ENCODE data around the gene PBX1. TPM values are rescaled to one million over a fixed set of nuclear protein-coding genes. Genes with fewer than 3 reads are reported as not detected.

Gene PBX1
- total RNA-seq, 1 donor from 2014 or later: 87.2 TPM

DNA sequence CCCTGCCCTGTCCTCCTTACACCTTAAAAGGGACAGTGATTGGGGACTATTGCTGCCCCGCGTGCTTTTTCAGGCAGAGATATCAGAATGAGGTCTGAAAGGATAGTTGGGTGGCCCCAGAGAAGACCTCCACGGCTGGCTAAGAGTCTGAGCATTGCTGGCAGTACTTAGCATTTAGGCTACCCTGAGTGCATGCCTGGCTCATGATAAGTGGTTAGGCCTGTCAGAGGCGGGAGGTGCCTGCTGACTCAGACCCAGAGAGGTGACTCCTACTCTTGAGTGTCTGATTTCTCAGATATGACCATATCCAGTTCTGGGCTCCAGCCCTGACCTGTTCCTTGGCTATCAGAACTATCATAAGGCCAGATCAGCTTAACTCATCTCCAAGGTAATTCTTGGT is 213.7 kb downstream of the PBX1 start:
- DNase-seq (ENCODE audit: low spot score): no peak

DNA sequence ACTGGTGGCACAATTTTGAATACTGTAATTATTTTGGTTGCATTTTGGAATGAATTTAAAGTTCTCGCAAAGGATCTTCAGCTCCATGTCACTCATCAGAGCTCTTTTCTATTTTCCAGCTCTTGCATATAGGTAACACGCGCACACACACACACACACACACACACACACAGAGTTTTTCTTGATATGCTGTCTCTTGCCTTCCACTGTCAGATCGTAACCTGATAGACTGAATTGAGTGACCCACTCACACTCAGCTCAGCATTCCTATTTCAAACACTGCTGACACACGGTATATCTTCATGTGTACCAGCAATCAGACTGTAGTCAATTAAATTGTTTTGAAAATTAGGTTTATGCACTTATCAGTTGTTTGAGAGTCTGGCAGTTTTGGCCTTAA is 214.1 kb downstream of the PBX1 start:
- no peak for DNase-seq (ENCODE audit: low spot score)

DNA sequence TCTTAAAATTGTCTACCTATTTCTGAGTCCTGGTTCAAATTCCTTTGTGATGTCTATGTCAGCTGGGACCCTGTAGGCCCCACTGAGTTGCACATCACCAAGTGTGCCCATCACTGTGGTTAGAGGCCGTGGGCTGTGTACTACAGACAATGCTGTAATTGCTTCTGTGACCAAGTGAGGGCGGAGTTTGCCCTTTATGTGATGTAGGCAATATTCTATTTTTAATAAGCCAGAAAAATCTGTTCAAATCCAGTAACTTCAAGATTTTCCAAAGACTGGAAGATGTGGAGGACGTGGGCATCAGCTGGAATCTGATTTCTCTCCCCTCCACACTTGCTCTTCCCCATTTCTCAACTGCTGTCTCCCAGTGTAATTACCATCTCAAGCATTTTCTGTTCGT is 215.4 kb downstream of the PBX1 start:
- no peak for DNase-seq (ENCODE audit: low spot score)

DNA sequence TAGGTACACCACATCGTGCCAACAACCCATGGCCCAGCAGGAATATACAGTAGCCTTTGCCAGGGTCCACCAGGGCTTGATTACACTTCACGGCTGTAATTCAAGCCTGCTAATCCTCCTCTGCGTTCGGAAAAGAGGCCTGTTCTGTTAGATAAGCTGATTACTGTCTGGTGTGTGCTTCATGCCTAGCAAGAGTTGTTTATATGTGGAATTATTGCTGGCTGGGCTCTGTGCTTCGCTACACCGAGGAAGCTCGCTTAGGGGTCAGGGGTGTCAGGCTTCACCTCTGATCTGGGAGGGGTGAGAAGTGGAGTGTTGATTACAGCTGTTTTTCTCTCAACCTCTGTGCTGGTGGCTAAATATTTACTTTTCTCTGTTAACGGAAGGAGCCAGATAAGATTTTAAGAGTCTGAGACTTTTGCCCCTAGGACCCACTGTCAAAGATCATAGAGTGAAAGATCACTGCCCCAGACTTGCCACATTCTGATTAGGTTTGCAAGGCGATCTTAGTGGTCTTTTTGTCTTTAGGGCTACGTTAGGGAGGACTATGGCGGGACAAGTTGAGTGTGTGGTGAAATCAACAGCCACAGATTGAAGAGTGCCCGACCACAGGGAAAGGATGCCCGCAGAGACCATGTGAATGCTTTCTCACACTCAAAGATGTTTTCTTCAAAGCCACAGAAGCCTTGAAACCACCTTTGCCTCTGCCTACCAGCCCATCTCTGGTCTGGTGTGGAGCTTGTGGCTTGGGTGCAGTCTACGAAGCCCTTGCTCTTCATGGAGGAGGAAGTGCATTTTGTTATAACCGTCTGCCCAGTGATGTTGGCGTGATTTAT is 216.1 kb downstream of the PBX1 start:
- DNase-seq (ENCODE audit: low spot score): no peak

DNA sequence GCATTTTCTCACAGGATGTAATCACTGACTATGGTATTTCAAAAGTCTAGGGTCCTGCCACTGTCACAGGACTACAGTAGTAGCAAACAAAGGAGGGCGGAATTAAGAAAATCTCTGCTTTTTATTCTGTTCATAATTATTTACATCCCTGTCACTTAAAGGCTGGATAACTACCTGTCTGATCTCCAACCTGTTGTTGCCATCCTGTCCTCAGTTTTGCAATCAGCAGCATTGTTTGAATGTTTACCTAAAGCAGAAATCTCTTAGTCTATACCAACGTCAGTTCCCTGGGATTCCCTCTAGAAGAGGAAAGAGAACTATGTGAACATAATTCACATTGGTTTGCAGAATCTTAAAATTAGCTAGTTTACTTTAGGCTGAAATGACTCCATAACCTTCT is 218.5 kb downstream of the PBX1 start:
- no peak for DNase-seq (ENCODE audit: low spot score)

DNA sequence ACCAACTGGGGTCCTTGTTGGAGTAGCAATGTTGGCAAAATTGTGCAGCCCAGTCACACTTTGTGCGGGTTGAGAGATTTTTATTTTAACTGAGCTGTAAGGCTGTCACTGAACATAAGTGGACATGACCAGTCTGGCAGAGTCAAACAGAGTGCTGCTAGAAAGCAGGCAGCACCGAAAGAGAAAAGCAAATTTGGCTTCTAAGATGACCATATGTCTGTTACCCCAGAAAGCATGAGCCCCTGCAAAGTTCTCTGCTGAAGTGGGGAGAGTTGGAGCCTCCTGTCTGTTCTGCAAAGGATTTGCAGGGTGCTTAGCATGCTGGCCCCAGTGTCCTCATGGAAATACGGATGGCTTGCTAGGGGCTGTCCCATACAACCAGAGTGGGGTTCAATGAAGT is 220.4 kb downstream of the PBX1 start:
- no peak for DNase-seq (ENCODE audit: low spot score)

DNA sequence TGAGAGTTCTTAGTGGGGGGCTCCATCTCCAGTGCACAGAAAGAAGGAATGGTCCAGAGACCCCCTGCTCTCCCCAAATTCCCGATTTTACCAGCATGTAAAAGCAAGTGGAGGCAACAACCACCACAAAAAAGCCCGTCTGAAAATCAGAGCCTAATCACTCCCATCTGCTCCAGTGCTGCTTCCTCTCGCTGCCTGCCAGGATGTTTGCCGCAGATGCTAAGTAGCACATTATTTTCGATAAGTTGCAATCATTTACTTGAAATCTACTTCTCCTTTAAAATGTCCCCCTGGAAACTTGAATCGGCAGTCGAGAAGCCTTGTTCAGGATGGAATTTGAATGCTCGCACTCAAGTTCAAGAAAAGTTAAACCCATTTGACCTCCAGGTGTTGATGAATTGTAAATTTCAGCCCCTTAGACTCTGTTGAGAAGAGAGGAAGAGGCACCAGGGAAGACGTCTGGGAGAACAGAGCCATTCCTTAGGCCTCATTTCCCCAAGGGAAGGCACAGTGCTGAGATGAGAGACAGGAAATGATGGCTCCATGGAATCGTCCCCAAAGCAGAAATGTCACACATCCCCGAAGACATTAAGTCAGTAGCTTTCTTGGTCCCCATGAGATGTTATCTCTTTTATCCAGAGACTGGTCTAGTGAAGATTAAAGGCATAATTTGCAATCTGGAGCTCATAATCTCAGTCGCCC is 221.3 kb downstream of the PBX1 start:
- no peak for DNase-seq (ENCODE audit: low spot score)

DNA sequence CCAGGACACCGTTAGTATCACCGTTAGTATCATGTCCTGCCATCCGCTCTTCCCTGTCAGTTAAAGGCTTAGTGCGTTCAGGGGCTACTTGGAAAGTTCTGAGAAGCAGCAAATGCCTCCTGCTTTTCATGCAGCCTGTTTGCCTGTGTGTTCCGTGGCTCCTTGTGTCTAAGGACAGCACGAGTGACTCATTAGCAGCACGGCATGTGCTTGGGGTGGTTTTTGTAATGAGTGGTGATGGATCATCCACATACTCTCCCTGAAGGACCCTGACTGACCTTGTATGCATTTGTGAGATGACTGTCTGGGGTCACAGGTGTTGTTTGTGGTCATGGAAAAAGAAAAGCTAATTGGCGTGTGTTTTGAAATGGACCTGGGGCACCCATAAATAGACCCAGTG is 221.9 kb downstream of the PBX1 start:
- DNase-seq (ENCODE audit: low spot score): no peak

DNA sequence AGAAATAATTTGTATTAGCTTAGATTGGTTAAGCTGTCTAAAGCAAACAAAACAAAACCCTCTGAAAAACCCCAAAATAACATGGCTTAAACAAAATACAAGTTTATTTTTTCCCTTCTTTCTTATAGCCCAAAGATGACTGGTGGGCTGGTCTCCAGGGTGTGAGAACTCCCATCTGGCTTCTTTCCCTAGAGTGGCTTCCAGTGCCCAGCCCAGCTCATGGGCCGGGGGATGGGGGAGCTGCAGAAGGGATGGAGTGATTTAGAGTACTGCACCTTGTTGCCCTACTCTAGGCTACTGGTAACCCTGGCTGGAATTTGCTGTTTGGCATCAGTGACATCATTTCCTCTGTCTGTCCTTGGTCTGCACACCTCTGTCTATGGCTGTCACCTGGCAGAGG is 223.0 kb downstream of the PBX1 start:
- no peak for DNase-seq (ENCODE audit: low spot score)

DNA sequence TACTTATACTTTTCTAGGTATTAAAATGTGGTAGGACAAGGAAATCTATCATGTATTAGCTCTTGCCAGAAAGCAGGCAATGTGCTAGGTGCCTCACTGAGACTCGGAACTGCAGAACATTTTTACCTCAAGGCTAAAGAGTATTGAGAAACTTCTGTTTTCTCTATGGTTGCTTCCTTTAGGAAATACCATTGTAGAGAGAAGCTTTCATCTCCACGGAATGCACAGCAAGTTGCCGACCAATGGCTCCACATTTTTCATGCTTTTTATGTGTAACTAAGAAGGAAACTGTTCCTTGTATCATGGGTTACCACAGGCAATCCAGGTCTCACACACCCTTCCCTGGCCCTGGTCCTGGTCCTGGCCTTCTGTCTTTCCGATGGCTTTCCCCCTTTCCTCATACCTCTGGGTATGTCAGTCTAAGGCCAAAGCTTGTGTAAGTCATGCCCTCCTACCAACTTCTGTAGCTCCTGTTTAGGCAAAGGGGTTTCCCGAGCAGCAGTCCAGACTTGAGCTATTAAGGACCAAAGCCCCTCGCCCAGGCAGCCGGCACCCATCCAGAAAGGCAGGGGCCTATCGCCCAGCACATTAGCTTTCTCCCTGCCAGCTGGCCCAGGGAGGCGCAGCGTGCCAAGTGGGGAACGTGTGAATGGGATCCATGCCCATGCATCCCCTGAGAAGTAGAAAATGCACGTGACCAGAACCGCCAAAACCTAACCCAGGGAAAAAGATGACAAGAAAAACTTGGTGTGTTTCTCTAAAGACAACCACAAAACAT is 225.0 kb downstream of the PBX1 start:
- DNase-seq (ENCODE audit: low spot score): no peak

DNA sequence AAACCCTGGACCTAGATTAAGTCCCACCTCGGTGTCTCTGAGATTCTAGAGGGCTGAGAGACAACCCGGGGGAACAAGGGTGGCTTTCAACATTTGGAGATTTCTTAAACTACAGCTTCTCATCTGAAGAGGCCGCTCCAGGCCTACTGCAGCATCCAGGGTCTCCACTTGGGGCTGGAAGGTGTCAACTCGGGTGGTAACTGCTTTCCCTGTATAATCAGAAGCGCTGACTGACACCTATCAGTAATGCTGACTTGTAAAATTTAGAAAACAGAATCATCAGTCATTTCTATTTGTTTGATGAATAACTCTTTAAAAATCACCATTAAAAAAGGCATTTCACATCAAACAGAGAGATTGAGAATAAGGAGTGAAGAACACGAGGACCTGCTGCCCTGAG is 226.0 kb downstream of the PBX1 start:
- DNase-seq (ENCODE audit: low spot score): no peak

DNA sequence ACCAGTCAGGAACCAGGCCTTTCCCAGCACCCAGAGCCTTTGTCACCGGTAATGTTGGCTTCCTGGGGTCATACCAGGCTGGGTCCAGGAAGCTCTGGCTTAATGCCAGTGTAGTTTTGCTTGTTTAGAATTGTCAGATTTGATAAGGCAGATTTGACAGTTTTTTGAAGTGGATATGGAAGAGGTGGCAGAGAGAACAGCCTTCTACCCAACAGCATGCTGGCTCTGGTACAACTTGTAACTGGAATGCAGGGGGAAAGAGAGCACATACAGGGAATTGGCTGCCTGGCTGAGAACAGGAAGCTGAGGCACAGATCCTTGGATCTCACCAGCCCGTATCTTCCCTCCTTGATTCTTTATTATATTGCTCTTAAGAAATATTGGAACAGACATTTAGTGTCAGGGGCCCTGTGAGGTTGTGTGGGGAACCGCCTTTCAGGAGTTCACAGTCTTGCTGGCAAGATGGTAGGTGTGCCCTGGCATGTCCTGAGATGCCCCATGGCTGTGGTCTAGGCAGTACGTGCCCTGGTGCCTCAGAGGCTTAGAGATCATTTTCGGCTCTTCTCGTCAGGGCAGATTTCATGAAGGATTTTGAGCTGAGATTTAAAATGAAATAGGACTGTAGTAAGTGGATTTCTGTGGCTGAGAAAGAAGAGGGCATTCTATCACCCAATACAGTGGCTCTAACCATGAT is 227.0 kb downstream of the PBX1 start:
- no peak for DNase-seq (ENCODE audit: low spot score)

DNA sequence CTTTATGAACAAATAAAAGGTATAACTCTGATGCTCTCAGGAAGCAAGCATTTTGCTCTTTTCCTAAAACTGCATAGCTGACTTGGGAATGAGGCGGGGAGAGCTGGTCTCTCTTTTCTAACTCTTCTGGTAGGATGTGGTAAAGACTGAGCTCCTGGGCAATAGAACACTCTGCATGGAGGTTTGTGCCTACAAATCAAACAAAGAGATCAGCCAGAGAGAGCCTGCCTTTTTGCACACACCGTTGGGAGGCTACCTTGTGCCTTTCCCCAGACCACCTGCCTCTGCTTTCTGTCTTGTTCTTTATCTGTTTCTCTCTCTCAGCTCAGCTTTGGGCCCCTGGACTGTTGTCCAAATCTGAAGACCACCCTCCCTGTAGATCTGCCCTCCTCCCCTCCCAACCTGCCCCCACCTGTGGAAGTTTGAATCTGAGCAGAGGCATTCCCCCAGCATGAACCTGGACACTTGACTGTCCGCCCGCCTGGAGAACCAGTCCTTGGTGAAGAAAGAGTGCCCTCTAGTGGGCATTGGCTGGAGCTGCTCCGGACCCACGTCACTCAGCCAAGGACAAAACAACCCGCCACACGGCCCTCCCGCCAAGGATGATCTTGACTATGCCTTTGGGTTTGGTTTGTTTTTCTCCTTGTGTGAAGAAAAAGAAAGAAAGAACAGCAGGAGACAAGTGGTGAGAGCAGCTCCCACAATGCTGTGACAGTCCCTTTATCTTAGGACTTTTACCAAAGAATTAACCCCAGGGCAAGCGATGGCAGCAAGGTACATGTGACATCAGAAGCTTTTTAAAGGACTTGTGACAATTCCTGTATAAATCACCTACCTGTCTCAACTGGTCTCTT is 228.2 kb downstream of the PBX1 start:
- DNase-seq (ENCODE audit: low spot score): peak; percentile 93

DNA sequence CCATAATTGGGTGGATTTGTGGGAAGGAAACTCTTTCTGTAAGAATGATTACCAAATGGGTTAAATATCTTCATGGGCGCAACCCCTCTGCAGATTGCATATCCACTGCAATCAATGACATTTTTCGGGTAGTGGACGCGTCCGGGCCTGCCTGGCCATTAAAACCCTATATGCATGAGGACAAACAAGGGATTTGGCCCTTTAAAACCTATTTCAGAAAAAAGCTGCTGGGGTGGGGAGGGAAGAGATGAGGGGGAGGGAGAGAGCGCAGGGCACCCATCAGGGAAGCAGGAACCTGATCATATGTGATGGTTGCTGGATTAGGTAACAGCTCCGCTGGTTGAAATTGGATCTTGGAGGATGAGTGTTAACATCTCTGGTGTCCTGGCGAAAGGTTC is 228.8 kb downstream of the PBX1 start:
- no peak for DNase-seq (ENCODE audit: low spot score)

DNA sequence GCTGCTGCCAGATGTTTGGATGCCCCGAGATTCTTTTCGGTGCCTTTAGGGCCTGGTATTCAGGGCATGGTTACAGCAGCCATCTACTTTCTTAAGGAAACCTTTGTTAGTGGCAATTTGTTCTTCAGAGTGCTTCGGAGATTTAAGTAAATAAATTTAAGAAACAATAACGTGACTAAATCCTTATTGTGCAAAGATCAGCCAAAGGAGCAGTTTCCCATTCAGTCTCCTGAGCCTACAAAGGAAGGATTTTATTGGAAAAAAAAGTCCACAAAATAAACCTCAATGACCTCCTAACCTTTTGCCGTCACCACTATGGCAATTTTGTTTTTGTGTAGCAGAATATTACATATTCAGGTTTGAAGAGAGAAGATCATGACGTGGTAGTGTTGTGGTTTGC is 231.1 kb downstream of the PBX1 start:
- no peak for DNase-seq (ENCODE audit: low spot score)

DNA sequence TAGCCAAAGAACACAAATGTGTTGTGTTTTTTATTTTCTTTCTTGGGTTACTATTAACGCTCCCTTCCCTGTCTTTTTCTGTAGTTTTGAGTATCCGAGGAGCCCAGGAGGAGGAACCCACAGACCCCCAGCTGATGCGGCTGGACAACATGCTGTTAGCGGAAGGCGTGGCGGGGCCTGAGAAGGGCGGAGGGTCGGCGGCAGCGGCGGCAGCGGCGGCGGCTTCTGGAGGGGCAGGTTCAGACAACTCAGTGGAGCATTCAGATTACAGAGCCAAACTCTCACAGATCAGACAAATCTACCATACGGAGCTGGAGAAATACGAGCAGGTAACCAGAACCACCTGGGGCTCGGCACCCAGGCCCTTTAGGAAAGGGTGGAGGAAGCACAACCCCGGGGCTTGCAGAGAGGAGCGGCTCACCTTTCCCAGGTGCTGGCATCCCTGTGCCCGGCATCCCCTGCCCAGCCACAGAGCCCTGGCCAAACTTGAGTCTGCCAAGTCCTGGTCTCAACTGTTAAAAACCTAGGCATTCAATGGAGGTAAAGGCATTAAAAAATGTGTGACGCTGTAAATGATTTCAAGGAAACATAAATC is 233.5 kb downstream of the PBX1 start:
- DNase-seq (ENCODE audit: low spot score): no peak

DNA sequence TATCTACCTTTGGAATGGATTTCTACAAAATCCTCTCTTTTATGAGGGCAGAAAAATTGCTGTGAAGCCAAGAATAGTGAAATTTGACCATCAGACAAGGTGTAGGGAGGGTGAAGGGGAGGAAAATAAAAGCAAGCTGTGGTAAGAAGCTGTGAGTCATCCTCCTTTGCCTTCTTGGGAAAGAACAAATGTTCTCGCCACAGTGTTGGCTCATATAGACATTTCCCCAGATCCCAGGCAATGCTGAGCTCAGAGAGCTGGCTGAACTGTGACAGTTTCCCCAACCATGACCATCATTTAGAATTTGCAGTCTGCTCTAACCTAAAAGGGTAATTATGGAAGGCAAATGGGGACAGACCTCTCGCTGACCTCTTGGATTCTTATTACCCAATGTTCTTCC is 235.4 kb downstream of the PBX1 start:
- DNase-seq (ENCODE audit: low spot score): no peak

DNA sequence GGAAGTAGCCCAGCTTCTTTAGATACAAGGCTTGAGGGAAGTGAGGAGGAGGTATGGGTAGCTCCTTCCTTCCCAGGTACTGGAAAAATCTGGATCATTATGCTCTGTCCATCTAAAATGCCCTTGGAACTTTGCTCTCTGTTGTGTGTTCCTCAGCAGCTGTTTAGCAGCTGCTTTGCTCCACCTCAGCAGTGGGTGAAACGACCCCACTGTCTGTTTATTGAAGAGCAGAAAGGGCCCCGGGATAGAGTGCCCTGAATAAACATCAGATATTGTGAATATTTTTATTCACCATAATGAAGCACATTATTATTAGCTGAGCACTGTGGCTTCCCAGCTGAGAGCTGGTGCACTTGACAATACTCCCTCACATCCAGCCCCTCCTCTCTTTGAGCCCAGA is 237.9 kb downstream of the PBX1 start:
- no peak for DNase-seq (ENCODE audit: low spot score)

DNA sequence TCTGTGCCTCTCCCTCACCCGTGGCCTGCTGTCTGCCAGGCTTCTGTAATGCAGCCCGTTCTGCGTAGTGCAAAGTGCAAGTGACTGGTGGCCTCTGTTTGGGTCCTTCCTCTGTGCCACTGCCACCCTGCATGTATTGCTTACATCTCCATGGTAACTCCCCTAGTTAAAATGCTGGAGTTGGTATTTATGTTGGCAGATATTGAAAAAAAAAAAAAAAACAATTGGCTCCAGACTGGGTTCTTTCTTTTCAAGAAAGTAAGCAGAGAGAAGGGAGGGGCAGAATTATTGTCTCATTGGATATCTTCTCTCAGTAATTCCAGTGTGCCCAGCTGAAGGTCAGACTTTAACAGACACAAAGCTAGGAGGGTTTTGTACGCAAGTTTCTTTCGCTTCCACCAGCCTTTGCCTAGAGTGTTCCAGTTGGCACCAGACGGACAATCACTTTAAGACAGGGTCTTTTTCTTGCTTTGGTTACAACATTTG is 242.3 kb downstream of the PBX1 start:
- no peak for DNase-seq (ENCODE audit: low spot score)

Measured in mesenteric fat pad (tissue), 1 donor.